Activated gamma-delta T cell (primary cell): ENCODE measurements around the gene PI4KA.
"Not testable (repeated sequence)": the region's sequence is repeated elsewhere in the genome, so short reads cannot be mapped to it uniquely, and the experiment has no call there.

Experiments used
- DNase-seq: peaks from one replicate; lab custom pipeline; 2025; lab: John Stamatoyannopoulos, UW

The PI4KA gene

DNA sequence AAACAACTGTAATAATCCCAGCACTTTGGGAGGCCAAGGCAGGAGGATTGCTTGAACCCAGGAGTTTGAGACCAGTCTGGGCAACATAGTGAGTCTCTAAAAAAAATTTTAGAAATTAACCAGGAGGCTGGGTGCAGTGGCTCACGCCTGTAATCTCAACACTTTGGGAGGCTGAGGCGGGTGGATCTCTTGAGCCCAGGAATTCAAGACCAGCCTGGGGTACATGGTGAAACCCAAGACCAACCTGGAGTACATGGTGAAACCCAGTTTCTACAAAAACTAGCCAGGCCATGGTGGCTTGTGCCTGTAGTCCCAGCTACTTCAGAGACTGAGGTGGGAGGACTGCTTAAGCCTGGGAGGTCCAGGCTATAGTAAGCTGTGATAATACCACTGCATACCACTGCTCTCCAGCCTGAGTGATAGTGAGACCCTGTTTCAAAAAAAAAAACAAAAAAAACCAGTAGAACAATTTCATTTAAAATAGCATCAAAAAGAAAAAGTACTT, 11.2 kb downstream of the PI4KA start:
- no peak for DNase-seq

DNA sequence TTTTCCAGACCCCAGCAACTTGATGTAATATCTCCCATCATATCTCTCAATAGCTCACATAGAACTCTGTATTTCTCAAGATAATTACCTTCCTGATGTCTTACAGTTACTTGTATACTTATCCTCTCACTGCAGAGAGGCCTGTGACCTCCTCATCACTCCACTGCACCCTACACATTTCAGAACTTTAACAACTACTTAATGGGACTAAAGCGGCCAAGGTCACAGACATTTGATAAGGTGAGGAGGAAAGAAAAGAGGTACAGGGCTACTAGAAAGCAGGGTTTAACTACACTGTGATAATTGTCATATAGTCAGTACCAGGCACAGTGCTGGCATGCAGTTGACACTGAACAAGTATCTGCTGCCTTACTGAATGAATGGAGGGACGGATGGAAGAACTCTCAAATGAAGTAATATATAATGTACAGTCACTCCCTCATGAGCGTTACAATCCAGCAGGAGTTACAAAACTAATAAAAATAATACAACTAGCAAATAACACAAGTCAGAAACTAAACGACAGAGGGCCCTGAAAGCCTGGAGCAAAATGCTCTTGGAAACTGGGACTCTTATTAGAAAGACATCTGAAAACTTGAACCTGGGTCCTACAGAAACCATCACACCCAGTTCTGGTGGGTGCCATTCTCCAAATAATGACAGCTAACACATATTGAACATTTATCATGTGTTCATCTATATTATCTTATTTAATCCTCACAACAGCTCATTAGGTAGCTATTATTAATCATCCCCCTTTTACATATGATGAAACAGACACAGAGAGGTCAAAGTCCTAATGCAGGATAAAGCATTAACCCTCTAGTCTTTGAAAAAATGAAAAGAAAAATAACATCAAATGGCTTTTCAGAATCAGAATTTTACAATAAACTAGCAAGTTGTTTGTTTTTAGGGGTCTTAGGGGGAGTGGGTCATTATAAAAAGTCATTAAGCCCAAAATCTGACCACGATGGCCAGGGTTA, 14.3 kb downstream of the PI4KA start:
- no peak for DNase-seq

DNA sequence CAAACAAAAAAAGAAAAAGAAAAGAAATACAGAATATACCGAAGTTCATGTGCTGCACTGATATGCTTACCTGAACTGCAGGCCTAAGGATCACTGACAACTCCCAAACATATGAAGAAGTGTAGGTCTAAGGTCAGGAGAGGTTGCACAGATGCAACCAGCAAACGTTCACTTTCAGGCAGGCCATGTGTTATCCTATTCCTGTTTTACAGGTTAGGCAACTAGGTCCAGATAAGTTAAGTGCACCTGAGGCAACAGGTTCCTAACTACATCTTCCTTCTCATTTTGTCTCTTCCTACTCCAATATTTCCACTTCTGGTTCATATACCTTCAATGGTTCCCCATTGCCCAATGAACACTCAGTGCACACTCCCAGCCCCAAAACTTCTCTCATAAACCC, 15.1 kb downstream of the PI4KA start:
- DNase-seq: no peak

GRCh38 chr22:20840646-20841371, 17.8 kb downstream of the PI4KA start:
- no peak for DNase-seq

- no peak for DNase-seq
These were observed 18.6 kb downstream of the PI4KA start for GRCh38 chr22:20839837-20840645.

- DNase-seq: not testable (repeated sequence)
These were observed 19.3 kb downstream of the PI4KA start for GRCh38 chr22:20839354-20839753.

- DNase-seq: no peak
These were observed 21.4 kb downstream of the PI4KA start for GRCh38 chr22:20836987-20837823.

DNA sequence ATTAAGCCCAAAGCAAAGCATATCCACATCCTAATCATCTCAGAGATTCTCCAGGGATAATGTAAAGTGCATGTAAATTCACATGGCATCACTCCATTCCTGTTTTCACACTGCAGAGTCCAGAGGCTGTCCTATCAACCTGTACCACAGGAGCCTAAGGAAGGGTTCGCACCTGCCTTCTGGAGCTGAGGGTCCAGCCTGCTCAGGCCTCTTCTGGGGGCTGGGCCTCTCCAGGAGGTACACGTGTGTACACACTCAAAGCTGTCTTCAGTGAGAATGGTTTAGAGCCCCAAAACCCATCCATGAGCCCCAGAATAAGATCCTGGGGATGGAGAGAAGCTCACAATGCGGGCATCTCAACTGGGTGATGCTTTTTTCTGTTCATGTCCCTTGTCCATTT, 23.9 kb downstream of the PI4KA start:
- DNase-seq: no peak

DNA sequence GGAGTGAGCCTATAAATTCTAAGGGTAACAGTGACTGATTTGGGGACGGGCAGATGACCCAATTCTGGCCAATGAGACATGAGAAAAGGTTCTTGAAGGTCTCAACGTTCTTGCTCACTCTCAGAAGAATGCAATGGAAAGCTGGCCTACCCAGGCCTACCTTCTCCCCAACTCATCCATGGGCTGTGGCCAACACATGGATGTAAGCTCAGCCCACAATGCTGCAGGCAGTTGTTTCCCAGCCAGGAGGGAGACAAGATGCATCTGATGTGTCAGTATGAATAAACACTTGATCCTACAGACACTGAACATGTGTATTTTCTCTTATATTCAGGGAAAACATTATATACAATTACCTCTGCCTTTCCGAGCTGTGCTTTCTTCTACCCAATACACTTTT, 24.4 kb downstream of the PI4KA start:
- DNase-seq: no peak

DNA sequence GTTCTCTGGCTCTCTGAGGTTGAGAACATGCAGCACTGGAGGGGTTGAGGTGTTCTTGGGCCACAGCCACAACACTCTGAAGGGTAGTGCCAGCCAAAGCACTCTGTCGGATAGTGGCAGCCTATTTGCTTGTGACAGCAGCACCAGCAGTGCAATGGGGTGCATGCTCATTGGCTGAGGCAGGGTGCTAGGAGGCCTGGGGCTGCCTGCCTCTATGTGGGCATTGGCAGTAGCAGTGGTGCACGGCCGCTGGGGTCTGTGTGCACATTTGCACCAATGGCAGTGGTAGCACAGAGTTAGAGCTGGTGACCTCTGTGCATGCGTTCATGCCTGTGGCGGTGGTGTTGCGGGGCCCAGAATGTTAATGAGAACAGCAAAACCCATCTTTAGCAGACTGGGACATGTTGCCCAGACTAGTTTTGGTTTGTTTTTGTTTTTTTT, 25.4 kb downstream of the PI4KA start:
- DNase-seq: no peak

DNA sequence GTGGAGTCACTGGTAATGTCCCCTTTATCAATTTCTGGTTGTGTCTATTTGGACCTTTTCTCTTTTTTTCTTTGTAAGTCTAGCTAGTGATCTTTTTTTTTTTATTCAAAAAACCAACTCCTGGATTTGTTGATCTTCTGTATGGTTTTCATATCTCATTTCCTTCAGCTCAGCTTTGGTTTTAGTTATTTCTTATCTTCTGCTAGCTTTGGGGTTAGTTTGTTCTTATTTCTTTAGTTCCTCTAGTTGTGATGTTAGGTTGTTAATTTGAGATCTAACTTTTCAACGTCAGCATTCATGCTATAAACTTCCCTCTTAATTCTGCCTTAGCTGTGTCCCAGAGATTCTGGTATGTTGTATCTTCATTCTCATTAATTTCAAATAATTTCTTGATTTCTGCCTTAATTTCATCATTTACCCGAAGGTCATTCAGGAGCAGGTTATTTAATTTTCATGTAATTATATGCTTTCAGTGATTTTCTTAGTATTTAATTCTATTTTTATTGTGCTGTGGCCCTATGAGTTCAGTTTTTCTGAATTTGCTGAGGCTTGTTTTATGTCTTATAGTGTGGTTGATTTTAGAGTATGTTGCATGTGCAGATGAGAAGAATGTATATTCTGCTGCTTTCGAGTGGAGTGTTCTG, 29.0 kb downstream of the PI4KA start:
- DNase-seq: no peak

- not testable (repeated sequence) for DNase-seq
These were observed 32.0 kb downstream of the PI4KA start for GRCh38 chr22:20826373-20827152.

DNA sequence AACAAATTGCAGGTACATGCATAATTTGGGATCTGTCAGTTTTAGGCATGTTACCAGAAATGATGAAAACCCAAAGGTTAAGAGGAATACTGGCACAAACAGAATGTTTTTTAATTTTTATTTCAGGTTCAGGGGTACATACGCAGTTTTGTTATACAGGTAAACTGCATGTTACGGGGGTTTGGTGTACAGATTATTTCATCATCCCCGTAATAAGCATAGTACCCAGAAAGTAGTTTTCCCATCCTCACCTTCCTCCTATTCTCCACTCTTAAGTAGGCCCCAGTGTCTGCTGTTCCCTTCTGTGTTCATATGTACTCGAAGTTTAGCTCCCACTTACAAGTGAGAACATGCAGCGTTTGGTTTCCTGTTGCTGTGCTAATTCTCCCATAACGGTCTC, 33.0 kb downstream of the PI4KA start:
- DNase-seq: no peak

DNA sequence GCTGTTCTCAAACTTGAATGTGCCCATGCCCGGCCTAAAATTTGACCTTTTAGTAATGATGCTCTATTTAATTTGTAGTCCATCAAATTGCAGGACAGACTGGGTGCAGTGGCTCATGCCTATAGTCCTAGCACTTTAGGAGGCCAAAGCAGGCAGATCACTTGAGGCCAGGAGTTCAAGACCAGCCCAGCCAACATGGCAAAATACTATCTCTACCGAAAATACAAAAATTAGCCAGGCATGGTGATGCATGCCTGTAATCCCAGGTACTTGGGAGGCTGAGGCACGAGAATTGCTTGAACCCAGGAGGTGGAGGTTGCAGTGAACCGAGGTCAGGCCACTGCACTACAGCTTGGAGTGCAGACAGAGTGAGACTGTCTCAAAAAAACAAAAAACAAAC, 33.4 kb downstream of the PI4KA start:
- not testable (repeated sequence) for DNase-seq

DNA sequence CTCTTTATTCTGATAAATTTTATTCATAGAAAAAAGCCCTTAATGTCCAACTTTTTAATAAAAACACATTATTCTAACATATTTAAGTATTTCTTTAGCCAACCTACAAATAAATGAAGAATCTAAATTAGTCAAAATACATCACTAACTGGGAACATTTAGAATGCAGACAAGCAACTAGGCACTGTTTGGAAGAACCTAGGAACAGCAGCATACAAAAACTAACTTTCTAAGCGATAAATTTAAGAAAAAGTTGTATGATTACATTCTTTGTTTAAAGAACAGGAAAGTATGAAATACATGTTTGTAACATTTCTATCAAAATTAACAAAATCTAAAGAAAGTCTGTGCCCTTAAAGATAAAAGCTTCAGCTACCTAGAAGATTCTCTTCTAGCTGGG, 35.3 kb downstream of the PI4KA start:
- no peak for DNase-seq

GRCh38 chr22:20822240-20822639, 36.4 kb downstream of the PI4KA start:
- DNase-seq: no peak

GRCh38 chr22:20821717-20822239, 36.8 kb downstream of the PI4KA start:
- not testable (repeated sequence) for DNase-seq

DNA sequence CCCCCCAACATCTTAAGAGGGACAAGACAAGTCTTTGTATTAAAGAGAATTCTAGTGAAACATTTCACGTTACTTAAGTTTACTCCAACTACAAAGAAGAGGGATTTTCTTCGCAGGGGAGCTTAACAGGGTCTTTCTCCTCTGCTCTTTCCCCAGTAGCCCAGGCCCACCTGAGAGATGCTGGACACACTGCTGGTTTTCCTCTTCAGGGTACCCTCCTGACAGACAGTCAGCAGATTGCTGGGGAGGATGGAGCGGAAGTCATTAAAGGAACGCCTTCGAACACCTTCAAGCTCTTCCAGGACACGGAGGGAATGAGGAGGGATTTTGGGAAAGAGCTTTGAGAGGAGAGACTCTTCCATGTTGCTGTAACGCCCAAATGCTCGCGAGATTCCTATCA, 39.1 kb downstream of the PI4KA start:
- DNase-seq: no peak

DNA sequence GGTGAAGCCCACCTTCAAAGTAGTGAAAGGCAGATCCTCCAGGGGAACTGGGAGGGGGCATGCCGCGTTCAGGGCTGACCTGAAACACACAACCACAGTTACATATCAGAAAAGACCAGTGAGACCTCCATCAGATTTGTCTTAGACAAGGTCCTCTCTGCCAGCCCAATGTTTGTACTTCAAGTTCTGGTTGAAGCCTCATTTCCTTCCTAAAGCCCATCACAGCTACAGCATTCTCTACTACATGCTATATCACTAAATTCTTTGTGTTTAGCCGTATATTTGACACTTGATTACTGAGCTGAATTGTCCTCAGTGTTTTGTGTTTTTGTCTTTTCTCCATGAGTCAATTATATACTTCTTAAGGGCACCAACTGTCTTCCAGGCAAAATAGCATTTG, 40.1 kb downstream of the PI4KA start:
- DNase-seq: no peak
